Measurements from ENCODE around the gene CAPN11.

DNA sequence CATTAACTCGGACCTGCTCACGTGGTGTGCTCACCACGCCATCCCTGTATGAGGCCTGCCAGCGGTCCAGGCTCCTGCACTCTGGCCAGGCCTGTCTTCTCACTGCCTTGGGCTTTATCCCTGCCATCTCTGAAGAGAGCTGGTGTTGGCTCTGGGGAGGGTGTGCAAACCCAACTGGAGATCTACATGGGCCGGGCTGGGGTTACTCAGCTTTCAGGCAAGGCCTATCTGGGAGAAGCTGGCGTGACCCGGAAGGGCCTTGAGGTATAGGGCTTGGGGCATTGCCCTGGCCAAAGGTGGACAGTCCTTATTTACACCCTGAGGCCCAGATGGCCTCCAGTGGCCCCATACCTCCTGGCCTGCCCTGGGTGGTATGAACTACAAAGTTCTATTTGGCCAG, 69.8 kb downstream of the CAPN11 start:
- TF ChIP-seq, protein P1, sequence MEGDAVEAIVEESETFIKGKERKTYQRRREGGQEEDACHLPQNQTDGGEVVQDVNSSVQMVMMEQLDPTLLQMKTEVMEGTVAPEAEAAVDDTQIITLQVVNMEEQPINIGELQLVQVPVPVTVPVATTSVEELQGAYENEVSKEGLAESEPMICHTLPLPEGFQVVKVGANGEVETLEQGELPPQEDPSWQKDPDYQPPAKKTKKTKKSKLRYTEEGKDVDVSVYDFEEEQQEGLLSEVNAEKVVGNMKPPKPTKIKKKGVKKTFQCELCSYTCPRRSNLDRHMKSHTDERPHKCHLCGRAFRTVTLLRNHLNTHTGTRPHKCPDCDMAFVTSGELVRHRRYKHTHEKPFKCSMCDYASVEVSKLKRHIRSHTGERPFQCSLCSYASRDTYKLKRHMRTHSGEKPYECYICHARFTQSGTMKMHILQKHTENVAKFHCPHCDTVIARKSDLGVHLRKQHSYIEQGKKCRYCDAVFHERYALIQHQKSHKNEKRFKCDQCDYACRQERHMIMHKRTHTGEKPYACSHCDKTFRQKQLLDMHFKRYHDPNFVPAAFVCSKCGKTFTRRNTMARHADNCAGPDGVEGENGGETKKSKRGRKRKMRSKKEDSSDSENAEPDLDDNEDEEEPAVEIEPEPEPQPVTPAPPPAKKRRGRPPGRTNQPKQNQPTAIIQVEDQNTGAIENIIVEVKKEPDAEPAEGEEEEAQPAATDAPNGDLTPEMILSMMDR (IDR thresholded peaks at IDR 0.05) = no peak
- TF ChIP-seq POLR2AphosphoS5 (IDR thresholded peaks at IDR 0.05) (no peak), POLR2A (IDR thresholded peaks at IDR 0.05) (no peak), EP300 (IDR thresholded peaks at IDR 0.05) (no peak)
